Left cardiac atrium (tissue), 4 donors: ENCODE measurements around the gene RER1. TPM values are rescaled to one million over a fixed set of nuclear protein-coding genes. Genes with fewer than 3 reads are reported as not detected.

ENCODE experiments used
- ATAC-seq, 2 donors: fragments of 200-7000 bp; cut with Tn5 transposase; one replicate each; pipeline ENCODE4 v1.9.1; 2020; ENCODE audit warnings: mild to moderate bottlenecking in 2 of 2, moderate library complexity in 2 of 2
- DNase-seq: peaks from one replicate; pipeline ENCODE4 v3.0.0-alpha.2; 2020
- intact Hi-C, 2 donors: fragments of 100-400 bp; cut with DNase I; formaldehyde crosslinking; loops; one replicate each; pipeline versions ENCODE4 v1.14.1 to v1.15.1; 2022 to 2023
- long read RNA-seq: library from polyadenylated mRNA; unstranded; transcript quantifications from one replicate; pipeline ENCODE4 v2.0.0, GENCODE V29; 2021
- total RNA-seq, 2 donors: library from RNA; stranded (reverse); fragmentation: NEBNext Ultra II Directional; extraction: Animal tissue kit (Norgen Biotek cat#: 25700); gene quantifications; one replicate each; pipeline ENCODE4 v1.2.1, GENCODE V29; 2021
- donor health status: DM: no; HTN: yes; CAD: no.
- donor health status: DM: no; HTN: yes; CAD: no; lungs with severe emphysema.
- donor health status: DM: yes; HTN: yes; CAD: no.
- donor health status: Dilated cardiomyopathy.

RER1 gene, protein sequence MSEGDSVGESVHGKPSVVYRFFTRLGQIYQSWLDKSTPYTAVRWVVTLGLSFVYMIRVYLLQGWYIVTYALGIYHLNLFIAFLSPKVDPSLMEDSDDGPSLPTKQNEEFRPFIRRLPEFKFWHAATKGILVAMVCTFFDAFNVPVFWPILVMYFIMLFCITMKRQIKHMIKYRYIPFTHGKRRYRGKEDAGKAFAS
- 100 to 1,000 TPM in 1 of 2 donors, 10 to 100 TPM in 1; 96.2 to 105 TPM for total RNA-seq
- long read RNA-seq, transcript RER1-209 (7 exons, 3,044 nt), result major isoform, 94 of 143 reads
- long read RNA-seq, partial matches to known transcripts, result 2 of 143 reads
- long read RNA-seq, other reads (novel, unspliced or antisense), result 45 of 143 reads

- peak; percentile 97 to 98 for ATAC-seq
- peak; percentile 100 for DNase-seq
- intact Hi-C loops, result no loop called here
Measured at GRCh38 chr1:2391041-2391930, at the start of gene RER1, which contains the start of gene MORN1. TSS of gene RER1 (plus strand) at chr1:2391841. CDS start at chr1:2395791, 3,950 bp downstream. TSS of gene MORN1 (minus strand) at chr1:2391554. CDS start at chr1:2391533, 21 bp downstream.

DNA sequence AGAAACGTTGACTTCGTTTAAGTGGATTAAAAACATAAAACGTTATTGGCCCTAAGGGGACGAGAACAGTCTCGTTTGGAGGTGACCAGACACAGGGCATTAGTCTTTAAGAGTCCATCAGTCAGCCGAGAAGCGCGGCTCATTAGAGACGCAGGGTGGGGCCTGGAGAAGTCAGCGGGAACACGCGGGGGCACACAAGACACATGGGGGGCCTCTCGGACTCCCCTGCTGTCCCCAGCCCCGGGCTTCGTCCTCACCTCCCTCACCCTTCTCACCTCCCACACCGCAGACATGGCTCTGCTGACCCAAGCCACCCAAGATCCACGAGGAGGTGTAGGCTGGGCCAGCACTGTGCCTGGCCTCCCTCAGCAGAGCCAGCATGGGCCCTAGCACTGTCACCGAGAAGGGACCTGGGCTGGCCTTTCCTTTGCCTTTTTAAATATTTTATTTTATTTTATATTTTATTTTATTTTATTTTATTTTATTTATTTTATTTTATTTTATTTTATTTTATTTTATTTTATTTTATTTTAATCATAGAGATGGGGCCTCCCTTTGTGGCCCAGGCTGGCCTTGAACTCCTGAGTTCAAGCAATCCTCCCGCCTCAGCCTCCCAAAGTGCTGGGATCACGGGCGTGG lies 49.1 kb upstream of the RER1 start:
- ATAC-seq (no peak), DNase-seq (peak; percentile 15)
- intact Hi-C loops, result no loop called here

GRCh38 chr1:2343023-2343935 lies 48.4 kb upstream of the RER1 start:
- no peak for DNase-seq
- intact Hi-C loops, result no loop called here
- no peak for ATAC-seq

GRCh38 chr1:2344121-2344681 lies 47.4 kb upstream of the RER1 start:
- intact Hi-C loops, result no loop called here
- DNase-seq (peak; percentile 20), ATAC-seq (no peak)

GRCh38 chr1:2344744-2345296 lies 46.8 kb upstream of the RER1 start:
- intact Hi-C loops, result no loop called here
- no peak for ATAC-seq
- peak; percentile 13 for DNase-seq

DNA sequence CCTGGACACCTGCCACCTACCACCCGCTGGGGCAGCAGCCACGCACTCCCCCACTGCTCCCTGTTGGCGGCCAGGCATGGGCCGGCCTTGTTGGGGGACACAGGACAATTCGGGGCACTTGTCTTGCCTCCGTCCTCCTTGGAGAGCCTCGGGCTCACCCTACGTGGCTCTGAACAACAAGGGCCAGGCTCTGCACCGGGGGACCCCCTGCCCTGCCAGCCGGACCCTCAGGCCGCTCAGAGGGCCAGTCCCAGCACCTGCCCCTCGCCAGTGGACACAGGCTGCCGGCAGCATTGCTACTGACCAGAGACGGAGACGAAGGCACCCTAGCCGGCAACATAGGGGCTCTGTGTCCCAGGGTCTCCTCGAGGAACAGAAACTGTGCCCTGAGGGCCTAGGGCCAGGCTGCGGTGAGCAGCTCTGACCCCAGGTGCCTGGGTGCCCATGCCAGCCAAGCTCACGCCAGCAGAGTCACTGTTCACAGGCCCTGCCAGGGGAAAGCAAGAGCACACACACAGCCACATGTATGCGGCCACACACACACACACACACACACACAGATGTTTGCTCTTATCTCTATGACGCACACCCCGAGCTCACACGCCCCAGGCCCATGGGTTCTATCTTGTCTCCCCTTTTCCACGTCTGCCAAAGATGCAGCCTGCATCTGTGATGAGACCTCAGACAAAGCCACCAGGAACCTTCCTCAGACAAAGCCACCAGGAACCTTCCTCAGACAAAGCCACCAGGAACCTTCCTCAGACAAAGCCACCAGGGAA lies 46.2 kb upstream of the RER1 start:
- DNase-seq, result no peak
- intact Hi-C loops, result no loop called here
- ATAC-seq, result no peak

GRCh38 chr1:2346691-2347408 lies 44.8 kb upstream of the RER1 start:
- no peak for ATAC-seq
- intact Hi-C loops, result no loop called here
- DNase-seq, result no peak

- ATAC-seq (no peak), DNase-seq (no peak)
- intact Hi-C loops, result no loop called here
Measured at GRCh38 chr1:2347409-2347785, 44.2 kb upstream of the RER1 start.

- intact Hi-C loops, result no loop called here
- DNase-seq (no peak), ATAC-seq (no peak)
Measured at GRCh38 chr1:2347896-2348295, 43.7 kb upstream of the RER1 start.

DNA sequence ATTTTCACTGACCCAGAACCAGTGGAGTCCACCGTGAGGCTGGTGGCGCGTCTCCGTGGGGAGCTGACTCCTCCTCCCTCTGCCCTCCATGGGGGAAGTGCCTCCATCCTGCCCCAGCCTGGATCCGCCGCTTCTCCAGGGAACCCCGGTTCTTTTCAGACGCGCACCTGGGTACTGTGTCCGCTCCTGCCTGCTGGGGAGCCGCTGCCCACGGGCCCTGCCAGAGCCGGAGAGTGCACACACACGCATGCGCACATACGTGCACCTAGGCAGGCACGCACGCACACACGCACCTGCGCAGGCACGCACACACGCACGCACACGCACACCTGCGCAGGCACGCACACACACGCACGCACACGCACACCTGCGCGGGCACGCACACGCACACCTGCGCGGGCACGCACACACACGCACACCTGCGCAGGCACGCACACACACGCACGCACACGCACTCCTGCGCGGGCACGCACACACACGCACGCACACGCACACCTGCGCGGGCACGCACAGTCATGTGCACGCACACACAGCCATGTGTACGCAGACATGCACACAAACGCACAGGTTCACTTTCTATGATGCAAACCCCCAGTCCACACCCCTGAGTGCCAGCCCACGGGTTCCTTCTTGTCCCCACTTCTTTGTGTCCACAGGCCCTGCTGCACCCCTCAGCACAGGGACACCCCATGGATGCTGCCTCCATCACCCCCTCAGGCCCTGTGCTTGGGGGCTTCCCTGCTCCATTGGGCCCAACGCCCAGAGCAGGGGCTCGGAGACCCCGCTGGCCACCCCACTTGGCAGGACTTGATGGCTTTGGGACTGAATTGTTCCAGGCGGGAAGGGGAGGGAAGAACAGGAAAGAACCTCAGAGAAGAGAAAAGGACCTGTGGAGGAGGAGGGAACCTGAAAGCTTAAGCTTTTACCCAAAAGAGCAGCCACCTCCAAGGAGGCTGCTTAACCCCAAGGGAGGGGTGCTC lies 43.0 kb upstream of the RER1 start:
- no peak for DNase-seq
- intact Hi-C loops, result no loop called here
- ATAC-seq, result no peak

GRCh38 chr1:2349806-2350205 lies 41.8 kb upstream of the RER1 start:
- intact Hi-C loops, result no loop called here
- no peak for ATAC-seq
- DNase-seq, result no peak

DNA sequence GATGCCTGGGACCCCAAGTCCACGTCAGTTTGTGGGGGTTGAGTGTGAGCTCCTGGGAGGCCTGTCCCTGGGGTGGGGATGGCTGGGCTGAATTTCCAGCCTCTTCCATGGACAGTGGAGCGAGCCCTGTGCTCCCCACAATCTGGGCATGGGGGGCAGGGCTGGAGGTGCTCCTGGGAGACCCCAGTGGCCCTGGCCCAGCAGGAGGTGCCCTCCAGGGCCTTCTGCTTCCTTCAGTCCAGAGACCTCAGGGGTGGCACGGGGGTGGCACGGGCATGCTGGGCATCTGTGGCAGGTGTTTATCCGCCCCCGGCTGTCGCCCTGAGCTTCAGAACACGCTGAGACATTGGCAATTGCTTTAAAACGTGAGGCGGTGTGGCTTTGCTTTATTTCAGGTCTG lies 41.1 kb upstream of the RER1 start:
- DNase-seq (no peak), ATAC-seq (no peak)
- intact Hi-C loops, result no loop called here

DNA sequence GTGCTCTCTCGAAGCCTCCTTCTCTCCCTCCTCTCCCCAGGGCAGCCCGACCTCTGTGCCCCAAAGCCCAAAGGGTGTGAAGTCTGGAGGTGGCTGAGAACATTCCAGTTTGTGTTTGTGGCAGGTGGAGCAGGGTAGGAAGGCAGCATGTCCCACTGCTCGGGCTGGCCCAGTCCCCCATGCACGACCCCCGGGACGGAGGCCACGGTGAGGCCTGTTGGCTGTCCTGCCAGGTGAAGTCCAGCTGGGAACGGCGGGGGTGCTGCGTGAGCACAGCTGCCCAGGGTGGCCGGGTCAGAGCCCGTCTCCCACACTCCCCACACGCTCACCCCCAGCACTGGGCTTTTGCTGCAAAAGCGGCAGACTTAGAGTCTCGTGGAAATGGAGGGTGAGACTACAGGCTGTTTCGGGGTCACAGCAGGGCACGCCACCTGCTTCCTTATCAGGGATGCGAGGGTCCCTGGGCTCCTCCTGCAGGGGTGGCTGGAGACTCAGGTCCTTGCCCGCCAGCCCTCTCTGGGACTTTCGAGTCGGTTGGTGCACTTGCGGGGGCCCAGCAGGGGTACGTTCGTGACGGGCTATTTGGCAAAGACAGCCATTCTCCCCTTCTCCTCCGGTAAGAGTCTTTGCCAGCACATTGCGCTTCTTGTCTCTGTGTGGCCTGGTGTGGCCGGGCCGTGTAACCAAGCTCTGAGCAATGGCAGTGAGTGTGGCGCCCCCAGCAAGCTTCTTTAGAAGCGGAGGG lies 40.6 kb upstream of the RER1 start:
- DNase-seq, result no peak
- ATAC-seq, result no peak
- intact Hi-C loops, result no loop called here

DNA sequence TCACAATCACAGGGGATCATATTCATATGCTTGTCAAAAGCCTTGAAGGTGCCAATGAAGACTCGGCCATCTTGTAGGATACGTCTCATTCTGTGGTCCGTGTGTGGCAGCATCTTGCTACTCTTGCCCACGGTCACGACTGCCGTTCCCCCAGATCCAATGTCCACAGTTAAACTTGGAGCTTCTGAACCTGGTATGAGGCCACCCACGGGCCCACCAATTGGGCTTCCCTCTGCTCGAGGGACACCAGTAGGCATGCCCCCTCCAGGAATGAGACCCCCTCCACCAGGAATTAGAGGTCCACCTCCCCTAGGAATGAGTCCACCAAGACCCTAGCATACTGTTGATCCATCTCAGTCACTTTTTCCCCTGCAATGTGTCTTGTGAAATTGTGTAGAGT lies 39.9 kb upstream of the RER1 start:
- no peak for DNase-seq
- no peak for ATAC-seq
- intact Hi-C loops, result no loop called here

- ATAC-seq (no peak), DNase-seq (no peak)
- intact Hi-C loops, result no loop called here
Measured at GRCh38 chr1:2352341-2352896, 39.2 kb upstream of the RER1 start.
